Endothelial cell of umbilical vein (primary cell): ENCODE measurements around the gene BAX. TPM values are rescaled to one million over a fixed set of nuclear protein-coding genes. Genes with fewer than 3 reads are reported as not detected.

ENCODE experiments used
- BruUV-seq: library from RNA; stranded (reverse); fragments of 400-500 nt; replicated peaks from 2 replicates; lab custom pipeline; 2021; lab: Mats Ljungman, UMichigan
- CTCF ChIA-PET: fragments of 300-600, 350-600 bp; sonication (Branson Sonifier 250); formaldehyde crosslinking; loops from one replicate; lab custom pipeline; 2021; ENCODE audit warnings: antibody characterized with exemption, inconsistent platforms; lab: Charles Lee
- POLR2A ChIA-PET: fragments of 300-600, 350-600 bp; sonication (Branson Sonifier 250); formaldehyde crosslinking; loops from one replicate; lab custom pipeline; 2021; ENCODE audit warnings: antibody characterized with exemption, inconsistent platforms; lab: Charles Lee
- DNase-seq: peaks from one replicate; pipeline ENCODE4 v3.0.0-alpha.2; 2011; ENCODE audit warnings: low read depth, low spot score
- FAIRE-seq: peaks from 2 replicates; lab custom pipeline; 2011; peaks lifted over from hg19 to GRCh38; lab: Jason Lieb, UNC
- H2AFZ ChIP-seq: 2 replicates; pipeline ENCODE4 v1.6.0; 2012; ENCODE audit warnings: low read depth, low read length, control low read depth, inconsistent platforms
- H3K27ac ChIP-seq: 2 replicates; pipeline ENCODE4 v1.5.1; 2011; ENCODE audit warnings: low read depth, mild to moderate bottlenecking, control low read depth, low read length, moderate library complexity; ENCODE audit not compliant: insufficient read depth
- H3K27me3 ChIP-seq, 2 experiments: 2 replicates each; pipeline versions ENCODE4 v1.6.0 to v1.6.1; 2011; ENCODE audit warnings: low read length in 2 of 2, mixed read lengths in 1 of 2; ENCODE audit not compliant: control insufficient read depth in 2 of 2, insufficient read depth in 2 of 2
- H3K36me3 ChIP-seq, 2 experiments: 2 replicates in 1 of 2; 3 replicates in 1 of 2; pipeline ENCODE4 v1.5.1; 2011; ENCODE audit warnings: low read length in 2 of 2, mild to moderate bottlenecking in 1 of 2, moderate library complexity in 1 of 2; ENCODE audit not compliant: control insufficient read depth in 2 of 2, insufficient read depth in 2 of 2; ENCODE audit errors: extremely low read depth in 1 of 2
- H3K4me1 ChIP-seq: 3 replicates; pipeline ENCODE4 v1.5.1; 2011; ENCODE audit warnings: mild to moderate bottlenecking, low read length; ENCODE audit not compliant: control insufficient read depth, insufficient read depth; ENCODE audit errors: extremely low read depth
- H3K4me2 ChIP-seq: 2 replicates; pipeline ENCODE4 v1.6.1; 2011; ENCODE audit warnings: low read length, control low read depth, mixed read lengths; ENCODE audit not compliant: insufficient read depth
- H3K4me3 ChIP-seq, 3 experiments: fragments of 200-600 bp in 1 of 3; sonication (generic), shearing (Covaris generic) in 1 of 3; replicated peaks in 1 of 3; 2 replicates each; pipeline ENCODE4 v1.5.1; 2011 to 2016; ENCODE audit warnings: control low read depth in 3 of 3, low read length in 3 of 3, mild to moderate bottlenecking in 2 of 3, inconsistent platforms in 1 of 3, low read depth in 1 of 3, moderate library complexity in 1 of 3; ENCODE audit not compliant: insufficient read depth in 1 of 3
- H3K79me2 ChIP-seq: 2 replicates; pipeline ENCODE4 v1.6.0; 2012; ENCODE audit warnings: low read length, inconsistent platforms; ENCODE audit not compliant: control insufficient read depth, insufficient read depth
- H3K9ac ChIP-seq: replicated peaks from 2 replicates; pipeline ENCODE3; 2011; ENCODE audit warnings: low read length, control low read depth; ENCODE audit not compliant: insufficient read depth; ENCODE audit errors: extremely low read depth
- H3K9me1 ChIP-seq: replicated peaks from 3 replicates; pipeline ENCODE4 v1.6.0; 2011; ENCODE audit warnings: mild to moderate bottlenecking, low read length; ENCODE audit not compliant: control insufficient read depth, insufficient read depth; ENCODE audit errors: extremely low read depth
- H3K9me3 ChIP-seq: replicated peaks from 2 replicates; pipeline ENCODE4 v1.5.1; 2012; ENCODE audit warnings: low read length, inconsistent platforms; ENCODE audit not compliant: control insufficient read depth, insufficient read depth
- H4K20me1 ChIP-seq: replicated peaks from 2 replicates; pipeline ENCODE3; 2011; ENCODE audit warnings: mild to moderate bottlenecking, low read length; ENCODE audit not compliant: control insufficient read depth, insufficient read depth; ENCODE audit errors: extremely low read depth
- EZH2 ChIP-seq: IDR thresholded peaks from 2 replicates; pipeline ENCODE4 v1.6.1; 2012; ENCODE audit warnings: borderline replicate concordance, low read depth, mild to moderate bottlenecking, moderate library complexity, low read length, inconsistent platforms; ENCODE audit not compliant: severe bottlenecking
- FOS ChIP-seq: IDR thresholded peaks from 2 replicates; pipeline ENCODE4 v1.6.1; 2011; ENCODE audit warnings: mild to moderate bottlenecking, low read length, moderate library complexity, borderline replicate concordance; ENCODE audit not compliant: insufficient read depth
- GATA2 ChIP-seq: IDR thresholded peaks from 2 replicates; pipeline ENCODE4 v1.7.0; 2011; ENCODE audit warnings: low read depth, mild to moderate bottlenecking, moderate library complexity, mixed read lengths, low read length; ENCODE audit not compliant: insufficient read length, insufficient read depth
- JUN ChIP-seq: IDR thresholded peaks from 2 replicates; pipeline ENCODE4 v1.6.1; 2011; ENCODE audit warnings: borderline replicate concordance, low read depth; ENCODE audit not compliant: insufficient read length, insufficient read depth
- MYC ChIP-seq: IDR thresholded peaks from one replicate; pipeline ENCODE4 v1.6.1; 2011; ENCODE audit warnings: mild to moderate bottlenecking, low read depth, low read length
- POLR2A ChIP-seq: IDR thresholded peaks from 2 replicates; pipeline ENCODE4 v1.6.1; 2012; ENCODE audit warnings: low read depth, mild to moderate bottlenecking, control low read depth, low read length
- POLR2AphosphoS5 ChIP-seq: IDR thresholded peaks from 2 replicates; pipeline ENCODE4 v1.6.1; 2012; ENCODE audit warnings: low read depth, mild to moderate bottlenecking, control low read depth, low read length, moderate library complexity; ENCODE audit not compliant: insufficient read depth
- dilution Hi-C: fragments of 300-500 bp; cut with MboI; formaldehyde crosslinking; loops from one replicate; pipeline ENCODE4 v1.15.0; 2019; ENCODE audit warnings: low sequenced_read_pairs; ENCODE audit not compliant: extremely low pct_ligation_motif_present
- intact Hi-C: fragments of 100-400 bp; cut with micrococcal nuclease; formaldehyde crosslinking; loops from one replicate; pipeline ENCODE4 v1.10.0; 2022
- polyA plus RNA-seq, 4 experiments: library from polyadenylated mRNA; depleted of rRNA in 3 of 4; stranded (reverse) in 3 of 4; unstranded in 1 of 4; fragments of >200 nt; gene quantifications; 2 replicates each; pipeline versions ENCODE4 v1.2.1 to v1.2.3, GENCODE V29; 2011 to 2012; ENCODE audit warnings: missing spikeins in 1 of 4
- total RNA-seq: library from RNA; stranded (reverse); gene quantifications from 2 replicates; pipeline ENCODE4 v1.2.3, GENCODE V29; 2021
- TF ChIP-seq, protein P1 (sequence below), 2 donors: IDR thresholded peaks; 1 replicate in 1 of 2; 2 replicates in 1 of 2; pipeline ENCODE4 v1.5.1; 2011; ENCODE audit warnings: low read length in 2 of 2, mild to moderate bottlenecking in 2 of 2, moderate library complexity in 2 of 2, control low read depth in 1 of 2, inconsistent platforms in 1 of 2, low read depth in 1 of 2; ENCODE audit not compliant: insufficient read depth in 1 of 2; ENCODE audit errors: extremely low read depth in 1 of 2
- TF ChIP-seq, protein P2 (sequence below): IDR thresholded peaks from 2 replicates; pipeline ENCODE4 v1.6.1; 2011; ENCODE audit not compliant: insufficient read depth, insufficient read length

The BAX gene
- total and polyA plus RNA-seq, 2 donors (not counting 3 experiments of a cell fraction or from before 2014, with no cell fraction given), result 267 to 283 TPM

DNA sequence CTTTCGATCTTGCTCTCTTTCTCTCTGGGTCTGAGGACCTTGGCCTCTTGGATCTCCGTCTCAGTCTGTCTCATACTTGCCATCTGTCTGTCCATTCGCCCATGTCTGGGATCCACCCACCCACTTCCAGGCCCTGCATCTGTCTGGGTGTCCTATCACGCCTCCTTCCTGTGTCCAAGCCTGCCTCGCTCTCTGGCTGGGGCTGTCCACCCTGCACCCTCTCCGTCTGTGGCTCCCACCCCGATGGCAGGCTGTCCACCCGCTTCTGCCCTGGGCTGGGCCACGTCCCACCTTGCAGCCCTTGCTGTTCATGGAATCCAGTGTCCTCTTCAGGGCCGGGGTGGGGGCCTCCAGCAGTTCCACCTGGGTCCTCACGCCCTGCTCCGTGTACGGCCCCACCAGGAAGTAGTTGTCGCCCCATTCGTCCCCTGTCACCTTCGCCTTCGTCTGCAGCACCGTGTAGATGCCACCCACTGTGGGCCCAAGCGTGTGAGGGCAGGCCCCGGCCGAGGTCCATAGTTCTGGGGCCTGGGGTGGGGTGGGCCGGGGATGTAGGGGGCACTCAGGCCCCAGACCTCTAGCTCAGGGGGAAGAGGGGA lies 36.4 kb downstream of the BAX start:
- peaks cover 14% of the 10 kb centered on the region for H3K4me1 ChIP-seq
- intact Hi-C loops, result loop anchor here (10.0 kb wide), 2 partner anchors 164 to 356 kb away; partner anchors contain the start of genes DBP, HRC and TRPM4
- H3K4me3 ChIP-seq, result no peak overlapping the region

More for the DNA sequence above, 36.4 kb downstream of the BAX start:
- BruUV-seq, result no TSS peak
- Histone ChIP-seq H4K20me1 (no peaks in the 10 kb centered on the region), H3K36me3 (peaks cover 0 to 9% of the 10 kb centered on the region in 2 experiments), H3K27me3 (no peaks in the 10 kb centered on the region), H3K79me2 (peaks cover 46% of the 10 kb centered on the region), H3K9me1 (no peaks in the 10 kb centered on the region), H3K9me3 (no peaks in the 10 kb centered on the region), H3K4me2 (no peak overlapping the region), H3K27ac (no peak overlapping the region), H3K9ac (no peak overlapping the region), H2AFZ (no peak overlapping the region)
- ChIA-PET POLR2A (no interaction called here), CTCF (interaction anchor here (0.6 to 3.3 kb wide), 5 partner anchors 14 to 420 kb away, joined by 3 to 41 read pairs (median 10); no protein-coding TSS in a partner anchor)
- dilution Hi-C loops, result no loop called here
- no peak for DNase-seq
- FAIRE-seq, result no peak
- TF ChIP-seq, protein P1, sequence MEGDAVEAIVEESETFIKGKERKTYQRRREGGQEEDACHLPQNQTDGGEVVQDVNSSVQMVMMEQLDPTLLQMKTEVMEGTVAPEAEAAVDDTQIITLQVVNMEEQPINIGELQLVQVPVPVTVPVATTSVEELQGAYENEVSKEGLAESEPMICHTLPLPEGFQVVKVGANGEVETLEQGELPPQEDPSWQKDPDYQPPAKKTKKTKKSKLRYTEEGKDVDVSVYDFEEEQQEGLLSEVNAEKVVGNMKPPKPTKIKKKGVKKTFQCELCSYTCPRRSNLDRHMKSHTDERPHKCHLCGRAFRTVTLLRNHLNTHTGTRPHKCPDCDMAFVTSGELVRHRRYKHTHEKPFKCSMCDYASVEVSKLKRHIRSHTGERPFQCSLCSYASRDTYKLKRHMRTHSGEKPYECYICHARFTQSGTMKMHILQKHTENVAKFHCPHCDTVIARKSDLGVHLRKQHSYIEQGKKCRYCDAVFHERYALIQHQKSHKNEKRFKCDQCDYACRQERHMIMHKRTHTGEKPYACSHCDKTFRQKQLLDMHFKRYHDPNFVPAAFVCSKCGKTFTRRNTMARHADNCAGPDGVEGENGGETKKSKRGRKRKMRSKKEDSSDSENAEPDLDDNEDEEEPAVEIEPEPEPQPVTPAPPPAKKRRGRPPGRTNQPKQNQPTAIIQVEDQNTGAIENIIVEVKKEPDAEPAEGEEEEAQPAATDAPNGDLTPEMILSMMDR (IDR thresholded peaks at IDR 0.05; ENCODE audit: extremely low read depth in 1 of 2, insufficient read depth in 1 of 2, low read depth in 1 of 2, low read length in 2 of 2), result no peak
- TF ChIP-seq FOS, result no peak
- TF ChIP-seq, protein P2, sequence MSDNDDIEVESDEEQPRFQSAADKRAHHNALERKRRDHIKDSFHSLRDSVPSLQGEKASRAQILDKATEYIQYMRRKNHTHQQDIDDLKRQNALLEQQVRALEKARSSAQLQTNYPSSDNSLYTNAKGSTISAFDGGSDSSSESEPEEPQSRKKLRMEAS, result no peak
- TF ChIP-seq POLR2A, result no peak
- TF ChIP-seq MYC, result no peak
- no peak for TF ChIP-seq GATA2
- no peak for TF ChIP-seq POLR2AphosphoS5
- no peak for TF ChIP-seq EZH2
- no peak for TF ChIP-seq JUN
